SK-N-SH treated with all-trans-retinoic acid at 6 μM for 48 hours (cell line): ENCODE measurements around the gene CDPF1.

Experiments used
- ISL1 ChIP-seq: fragments of 250-450 bp; sonication (Bioruptor Pico); IDR thresholded peaks from 2 replicates; pipeline ENCODE4 v2.1.2; 2022; ENCODE audit warnings: mild to moderate bottlenecking, moderate library complexity
- OSR1 ChIP-seq: fragments of 250-450 bp; sonication (Bioruptor Pico); IDR thresholded peaks from 2 replicates; pipeline ENCODE4 v1.8.0; 2022; ENCODE audit warnings: moderate library complexity, mild to moderate bottlenecking, inconsistent platforms
- PPARA ChIP-seq: fragments of 250-450 bp; sonication (Bioruptor Pico); IDR thresholded peaks from 2 replicates; pipeline ENCODE4 v1.5.0; 2020; ENCODE audit warnings: mild to moderate bottlenecking, borderline replicate concordance
- TOX ChIP-seq: fragments of 250-450 bp; sonication (Bioruptor Pico); IDR thresholded peaks from 2 replicates; pipeline ENCODE4 v1.8.0; 2021; ENCODE audit warnings: mild to moderate bottlenecking, moderate library complexity, borderline replicate concordance
- ZFP3 ChIP-seq: fragments of 250-450 bp; sonication (Bioruptor Pico); IDR thresholded peaks from 2 replicates; pipeline ENCODE4 v1.5.0; 2020; ENCODE audit warnings: mild to moderate bottlenecking, moderate library complexity
- ZFP30 ChIP-seq: fragments of 450-650 bp; formaldehyde crosslinking; IDR thresholded peaks from 2 replicates; pipeline ENCODE4 v1.5.0; 2022; ENCODE audit warnings: mild to moderate bottlenecking, moderate library complexity
- ZNF70 ChIP-seq: fragments of 450-650 bp; formaldehyde crosslinking; IDR thresholded peaks from 2 replicates; pipeline ENCODE4 v1.5.0; 2020; ENCODE audit warnings: mild to moderate bottlenecking, moderate library complexity
- ZNF8 ChIP-seq: fragments of 450-650 bp; formaldehyde crosslinking; IDR thresholded peaks from 2 replicates; pipeline ENCODE4 v1.5.0; 2020; ENCODE audit warnings: mild to moderate bottlenecking, moderate library complexity
- TF ChIP-seq, protein P1 (sequence below): fragments of 250-450 bp; sonication (Bioruptor Pico); IDR thresholded peaks from 2 replicates; pipeline ENCODE4 v1.8.0; 2020; ENCODE audit warnings: mild to moderate bottlenecking, moderate library complexity, borderline replicate concordance
- TF ChIP-seq, protein P2 (sequence below): fragments of 250-450 bp; sonication (Bioruptor Pico); IDR thresholded peaks from 2 replicates; pipeline ENCODE4 v1.5.0; 2020; ENCODE audit warnings: mild to moderate bottlenecking, moderate library complexity

DNA sequence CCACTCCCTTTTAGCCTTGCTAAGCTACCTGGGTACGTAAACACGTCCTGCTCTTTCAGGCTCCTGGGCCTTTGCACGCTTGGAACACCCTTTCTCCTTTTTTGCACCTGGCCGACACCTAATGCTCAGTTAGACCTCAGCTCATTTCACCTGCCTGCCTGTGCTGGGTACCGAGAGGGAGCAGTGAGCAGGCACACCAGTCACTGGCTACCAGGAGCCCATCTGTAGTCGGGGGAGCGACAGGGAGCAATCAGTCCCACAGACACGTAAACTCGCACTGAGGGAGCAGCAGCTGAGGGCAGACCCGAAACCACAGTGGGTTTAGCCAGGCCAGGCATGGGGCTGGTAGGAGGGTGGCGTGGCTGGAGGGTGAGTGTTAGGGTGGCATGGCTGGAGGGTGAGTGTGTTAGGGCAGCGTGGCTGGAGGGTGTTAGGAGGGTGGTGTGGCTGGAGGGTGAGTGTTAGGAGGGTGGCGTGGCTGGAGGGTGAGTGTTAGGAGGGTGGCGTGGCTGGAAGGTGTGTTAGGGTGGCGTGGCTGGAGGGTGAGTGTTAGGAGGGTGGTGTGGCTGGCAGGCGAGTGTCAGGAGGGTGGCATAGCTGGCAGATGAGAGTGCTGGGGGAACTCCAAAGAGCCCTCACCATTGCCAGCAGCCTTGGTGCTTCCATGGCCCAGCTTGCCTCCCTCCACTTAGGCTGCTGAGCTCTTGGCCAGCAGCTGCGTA is 40.2 kb upstream of the CDPF1 start:
- TF ChIP-seq, protein P1, sequence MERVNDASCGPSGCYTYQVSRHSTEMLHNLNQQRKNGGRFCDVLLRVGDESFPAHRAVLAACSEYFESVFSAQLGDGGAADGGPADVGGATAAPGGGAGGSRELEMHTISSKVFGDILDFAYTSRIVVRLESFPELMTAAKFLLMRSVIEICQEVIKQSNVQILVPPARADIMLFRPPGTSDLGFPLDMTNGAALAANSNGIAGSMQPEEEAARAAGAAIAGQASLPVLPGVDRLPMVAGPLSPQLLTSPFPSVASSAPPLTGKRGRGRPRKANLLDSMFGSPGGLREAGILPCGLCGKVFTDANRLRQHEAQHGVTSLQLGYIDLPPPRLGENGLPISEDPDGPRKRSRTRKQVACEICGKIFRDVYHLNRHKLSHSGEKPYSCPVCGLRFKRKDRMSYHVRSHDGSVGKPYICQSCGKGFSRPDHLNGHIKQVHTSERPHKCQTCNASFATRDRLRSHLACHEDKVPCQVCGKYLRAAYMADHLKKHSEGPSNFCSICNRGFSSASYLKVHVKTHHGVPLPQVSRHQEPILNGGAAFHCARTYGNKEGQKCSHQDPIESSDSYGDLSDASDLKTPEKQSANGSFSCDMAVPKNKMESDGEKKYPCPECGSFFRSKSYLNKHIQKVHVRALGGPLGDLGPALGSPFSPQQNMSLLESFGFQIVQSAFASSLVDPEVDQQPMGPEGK (CRISPR knock-in tag): no peak
- TF ChIP-seq ZNF70 (CRISPR knock-in tag) (no peak), PPARA (CRISPR knock-in tag) (no peak), ZNF8 (no peak), ZFP3 (CRISPR knock-in tag) (no peak), OSR1 (CRISPR knock-in tag) (no peak), ISL1 (CRISPR knock-in tag) (no peak), ZFP30 (CRISPR knock-in tag) (no peak), TOX (CRISPR knock-in tag) (no peak)
- TF ChIP-seq, protein P2, sequence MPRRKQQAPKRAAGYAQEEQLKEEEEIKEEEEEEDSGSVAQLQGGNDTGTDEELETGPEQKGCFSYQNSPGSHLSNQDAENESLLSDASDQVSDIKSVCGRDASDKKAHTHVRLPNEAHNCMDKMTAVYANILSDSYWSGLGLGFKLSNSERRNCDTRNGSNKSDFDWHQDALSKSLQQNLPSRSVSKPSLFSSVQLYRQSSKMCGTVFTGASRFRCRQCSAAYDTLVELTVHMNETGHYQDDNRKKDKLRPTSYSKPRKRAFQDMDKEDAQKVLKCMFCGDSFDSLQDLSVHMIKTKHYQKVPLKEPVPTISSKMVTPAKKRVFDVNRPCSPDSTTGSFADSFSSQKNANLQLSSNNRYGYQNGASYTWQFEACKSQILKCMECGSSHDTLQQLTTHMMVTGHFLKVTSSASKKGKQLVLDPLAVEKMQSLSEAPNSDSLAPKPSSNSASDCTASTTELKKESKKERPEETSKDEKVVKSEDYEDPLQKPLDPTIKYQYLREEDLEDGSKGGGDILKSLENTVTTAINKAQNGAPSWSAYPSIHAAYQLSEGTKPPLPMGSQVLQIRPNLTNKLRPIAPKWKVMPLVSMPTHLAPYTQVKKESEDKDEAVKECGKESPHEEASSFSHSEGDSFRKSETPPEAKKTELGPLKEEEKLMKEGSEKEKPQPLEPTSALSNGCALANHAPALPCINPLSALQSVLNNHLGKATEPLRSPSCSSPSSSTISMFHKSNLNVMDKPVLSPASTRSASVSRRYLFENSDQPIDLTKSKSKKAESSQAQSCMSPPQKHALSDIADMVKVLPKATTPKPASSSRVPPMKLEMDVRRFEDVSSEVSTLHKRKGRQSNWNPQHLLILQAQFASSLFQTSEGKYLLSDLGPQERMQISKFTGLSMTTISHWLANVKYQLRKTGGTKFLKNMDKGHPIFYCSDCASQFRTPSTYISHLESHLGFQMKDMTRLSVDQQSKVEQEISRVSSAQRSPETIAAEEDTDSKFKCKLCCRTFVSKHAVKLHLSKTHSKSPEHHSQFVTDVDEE (CRISPR knock-in tag): no peak
